Hematopoietic multipotent progenitor cell (in vitro differentiated cells): ENCODE results near the gene KHDRBS2. TPM values are rescaled to one million over a fixed set of nuclear protein-coding genes. Genes with fewer than 3 reads are reported as not detected.

Source experiments
- DNase-seq, 3 donors: peaks; one replicate each; pipeline ENCODE4 v3.0.0-alpha.2; 2011 to 2015; ENCODE audit warnings: low read depth in 2 of 3, low spot score in 2 of 3
- total RNA-seq: library from RNA; depleted of rRNA; stranded (reverse); fragments of >200 nt; gene quantifications from one replicate; pipeline ENCODE4 v1.2.3, GENCODE V29; 2012

The KHDRBS2 gene
- total RNA-seq, 1 donor, result 6.5 TPM

DNA sequence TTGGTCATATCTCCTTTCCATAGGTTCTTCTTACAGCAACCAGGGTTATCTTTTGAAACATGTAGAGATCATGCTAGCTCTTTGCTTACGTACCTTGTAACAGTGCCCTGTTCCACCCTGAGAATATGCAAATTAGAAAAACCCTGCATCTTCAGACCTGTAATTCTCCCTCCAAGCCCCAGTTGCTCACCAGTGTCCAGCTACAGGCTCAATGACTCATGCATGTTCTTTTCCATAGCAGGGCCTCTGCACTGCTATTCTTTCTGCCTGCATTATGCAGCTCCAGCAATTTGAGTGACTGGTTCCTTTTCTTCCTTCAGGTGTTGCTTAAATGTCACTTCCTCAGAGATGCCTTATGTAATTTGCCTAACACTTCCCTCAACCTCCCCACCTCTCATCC, 636.2 kb downstream of the KHDRBS2 start:
- no peak for DNase-seq

DNA sequence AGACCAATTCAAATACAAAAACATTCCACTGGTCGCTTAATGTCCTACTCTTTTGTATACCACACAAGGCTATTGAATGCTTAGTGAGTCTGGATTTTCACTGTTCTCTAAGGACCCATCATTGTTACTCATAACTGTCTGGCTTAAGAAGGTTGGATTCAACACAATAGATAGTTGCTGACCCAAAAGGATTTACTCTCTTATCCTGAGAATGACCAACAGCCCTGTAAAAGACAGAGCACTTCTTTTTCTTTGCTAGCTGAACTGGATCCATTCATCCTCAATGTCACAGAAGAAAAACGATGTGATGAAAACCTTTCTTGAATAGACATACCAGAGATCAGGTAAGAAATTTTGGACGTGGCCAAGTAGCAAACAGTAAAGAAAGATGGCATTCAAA, 645.6 kb downstream of the KHDRBS2 start:
- no peak for DNase-seq
